GM10847 (cell line): ENCODE measurements around the gene RNF208.

Source experiments
- POLR2A ChIP-seq: IDR thresholded peaks from 2 replicates; pipeline ENCODE4 v1.6.1; 2011; ENCODE audit not compliant: insufficient read length; ENCODE audit errors: extremely low read depth

The RNF208 gene

GRCh38 chr9:137243626-137244485 lies 21.8 kb upstream of the RNF208 start:
- TF ChIP-seq POLR2A: no peak

- no peak for TF ChIP-seq POLR2A
Measured at GRCh38 chr9:137242269-137243203, 20.5 kb upstream of the RNF208 start.

- TF ChIP-seq POLR2A: no peak
Measured at GRCh38 chr9:137241490-137242268, 19.6 kb upstream of the RNF208 start.

- peak; percentile 100 for TF ChIP-seq POLR2A
Measured at GRCh38 chr9:137240841-137241489, 18.9 kb upstream of the RNF208 start, which contains the start of gene TUBB4B. Gene TUBB4B, plus strand, starts transcription at chr9:137241287. Its CDS starts 74 bp downstream, at chr9:137241361.

- TF ChIP-seq POLR2A: peak; percentile 57
Measured at GRCh38 chr9:137240318-137240840, 18.3 kb upstream of the RNF208 start.

GRCh38 chr9:137237759-137238726 lies 16.0 kb upstream of the RNF208 start:
- no peak for TF ChIP-seq POLR2A

GRCh38 chr9:137236936-137237421 lies 14.9 kb upstream of the RNF208 start:
- TF ChIP-seq POLR2A: no peak

- no peak for TF ChIP-seq POLR2A
Measured at GRCh38 chr9:137236238-137236935, 14.3 kb upstream of the RNF208 start.

GRCh38 chr9:137235424-137236237 lies 13.6 kb upstream of the RNF208 start:
- TF ChIP-seq POLR2A: no peak

GRCh38 chr9:137234758-137235423 lies 12.9 kb upstream of the RNF208 start:
- no peak for TF ChIP-seq POLR2A
